GM12875 (cell line): ENCODE results near the gene JSRP1.

Source experiments
- H3K4me3 ChIP-seq: one replicate; pipeline ENCODE4 v1.5.1; 2011; ENCODE audit warnings: low read depth, low read length, control low read depth
- TF ChIP-seq, protein P1 (sequence below): IDR thresholded peaks from 2 replicates; pipeline ENCODE4 v1.5.1; 2011; ENCODE audit warnings: low read depth, mild to moderate bottlenecking, control low read depth, inconsistent platforms, low read length, moderate library complexity, borderline replicate concordance; ENCODE audit not compliant: insufficient read depth

The JSRP1 gene

DNA sequence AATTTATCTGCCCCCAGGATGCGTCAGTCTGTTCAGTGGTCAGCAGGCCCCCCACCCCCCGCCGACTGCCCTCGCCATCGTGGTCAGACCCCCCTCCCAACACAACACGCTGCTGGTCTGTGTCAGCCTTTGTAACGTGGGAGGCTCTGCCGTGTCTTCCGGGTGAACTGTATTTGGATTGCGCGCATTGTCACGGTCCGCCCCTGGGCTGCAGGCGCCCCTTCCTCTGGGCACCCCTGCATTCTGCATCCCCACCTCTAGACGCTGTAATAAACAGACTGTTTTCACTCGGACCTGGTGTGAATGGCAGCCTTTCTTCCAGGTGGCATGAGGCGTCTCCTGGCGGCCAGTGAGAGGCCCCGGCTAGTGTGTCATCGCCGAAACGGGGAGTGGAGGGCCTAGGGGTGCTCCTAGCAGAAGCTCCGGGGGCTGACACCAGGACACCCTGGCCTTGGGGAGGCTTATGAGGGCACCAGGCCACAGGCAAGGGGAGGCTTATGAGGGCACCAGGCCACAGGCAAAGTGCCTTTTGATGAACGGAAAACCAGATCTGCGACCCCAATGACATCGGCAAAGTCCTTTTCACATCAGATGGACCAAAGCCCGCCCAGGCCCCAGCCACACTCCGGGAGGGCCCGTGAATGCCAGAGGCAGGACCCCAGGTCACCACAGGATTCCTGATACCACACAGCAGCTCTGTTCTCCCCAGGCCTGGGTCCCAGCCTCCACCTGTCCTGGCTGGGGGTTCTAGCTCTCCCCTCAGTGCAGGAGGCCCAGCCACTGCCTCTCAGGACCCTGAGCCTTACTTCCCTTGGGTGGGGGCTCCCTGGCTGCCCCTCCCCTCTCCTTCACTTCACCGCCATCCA lies 23.7 kb downstream of the JSRP1 start:
- H3K4me3 ChIP-seq = no peak overlapping the region
- TF ChIP-seq, protein P1, sequence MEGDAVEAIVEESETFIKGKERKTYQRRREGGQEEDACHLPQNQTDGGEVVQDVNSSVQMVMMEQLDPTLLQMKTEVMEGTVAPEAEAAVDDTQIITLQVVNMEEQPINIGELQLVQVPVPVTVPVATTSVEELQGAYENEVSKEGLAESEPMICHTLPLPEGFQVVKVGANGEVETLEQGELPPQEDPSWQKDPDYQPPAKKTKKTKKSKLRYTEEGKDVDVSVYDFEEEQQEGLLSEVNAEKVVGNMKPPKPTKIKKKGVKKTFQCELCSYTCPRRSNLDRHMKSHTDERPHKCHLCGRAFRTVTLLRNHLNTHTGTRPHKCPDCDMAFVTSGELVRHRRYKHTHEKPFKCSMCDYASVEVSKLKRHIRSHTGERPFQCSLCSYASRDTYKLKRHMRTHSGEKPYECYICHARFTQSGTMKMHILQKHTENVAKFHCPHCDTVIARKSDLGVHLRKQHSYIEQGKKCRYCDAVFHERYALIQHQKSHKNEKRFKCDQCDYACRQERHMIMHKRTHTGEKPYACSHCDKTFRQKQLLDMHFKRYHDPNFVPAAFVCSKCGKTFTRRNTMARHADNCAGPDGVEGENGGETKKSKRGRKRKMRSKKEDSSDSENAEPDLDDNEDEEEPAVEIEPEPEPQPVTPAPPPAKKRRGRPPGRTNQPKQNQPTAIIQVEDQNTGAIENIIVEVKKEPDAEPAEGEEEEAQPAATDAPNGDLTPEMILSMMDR = no peak

DNA sequence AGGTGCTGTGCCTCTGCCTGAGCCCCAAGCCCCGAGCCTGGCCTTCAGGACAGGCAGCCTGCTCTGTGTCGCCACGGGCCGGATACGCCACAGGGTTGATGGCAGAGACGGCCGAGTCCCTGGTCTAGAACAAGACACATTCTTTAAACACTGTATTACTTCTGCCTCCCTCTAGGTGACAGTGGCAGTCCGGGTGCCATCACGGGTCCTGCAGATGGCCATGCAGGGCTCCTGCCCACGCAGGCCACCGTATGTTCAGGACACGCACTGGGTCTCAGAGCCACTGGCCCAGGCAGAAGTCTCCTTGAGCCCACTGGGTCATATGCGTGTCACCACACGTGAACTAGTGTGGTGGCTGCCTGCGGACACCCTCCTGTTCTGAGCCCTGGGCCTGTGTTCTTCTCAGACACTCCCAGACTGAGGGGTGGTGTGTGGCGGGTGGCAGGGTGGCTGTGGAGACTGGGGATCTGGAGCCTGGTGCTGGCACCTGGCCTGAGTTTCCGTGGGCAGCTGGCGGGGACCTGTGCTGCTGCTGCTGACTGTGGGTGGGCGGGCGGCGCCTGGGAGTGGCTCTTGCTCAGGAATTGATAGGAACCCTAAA lies 24.5 kb downstream of the JSRP1 start:
- TF ChIP-seq, protein P1 = no peak
- H3K4me3 ChIP-seq = no peak overlapping the region

DNA sequence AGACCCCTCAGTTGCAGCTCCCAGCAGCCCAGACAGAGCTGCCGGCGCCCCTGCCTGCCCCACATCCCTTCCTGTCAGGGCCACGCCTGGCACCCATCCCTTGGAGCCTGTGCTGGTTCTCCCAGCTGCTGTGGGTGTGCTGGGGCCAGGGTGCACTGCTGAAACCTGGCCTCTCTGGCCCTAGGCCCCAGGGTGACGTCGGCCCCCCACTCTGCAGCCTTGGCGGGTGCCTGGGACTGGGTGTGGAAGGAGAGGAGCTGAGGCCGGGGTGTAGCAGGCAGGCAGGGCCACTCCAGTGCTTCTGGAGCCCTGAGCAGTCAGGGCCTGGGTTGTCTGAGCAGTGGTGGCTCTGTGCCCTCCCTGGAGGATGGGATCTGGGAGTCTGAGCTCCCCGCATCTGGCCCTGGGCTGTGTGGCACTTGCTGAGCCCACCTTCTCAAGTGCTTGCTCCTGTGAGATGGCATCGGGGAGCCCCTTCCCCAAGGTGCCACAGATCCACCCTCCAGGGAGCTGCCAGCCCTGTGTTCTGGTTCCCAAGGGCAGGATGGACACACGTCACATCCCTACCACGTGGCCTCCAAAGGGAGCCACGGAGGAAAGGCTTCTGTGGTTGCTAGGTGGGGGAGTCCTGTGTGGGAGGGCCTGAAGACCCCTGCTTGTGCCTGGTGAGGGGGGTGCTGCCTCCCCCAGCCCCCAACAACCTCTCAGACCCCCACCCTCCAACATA lies 25.2 kb downstream of the JSRP1 start:
- TF ChIP-seq, protein P1 = no peak
- no peak overlapping the region for H3K4me3 ChIP-seq

DNA sequence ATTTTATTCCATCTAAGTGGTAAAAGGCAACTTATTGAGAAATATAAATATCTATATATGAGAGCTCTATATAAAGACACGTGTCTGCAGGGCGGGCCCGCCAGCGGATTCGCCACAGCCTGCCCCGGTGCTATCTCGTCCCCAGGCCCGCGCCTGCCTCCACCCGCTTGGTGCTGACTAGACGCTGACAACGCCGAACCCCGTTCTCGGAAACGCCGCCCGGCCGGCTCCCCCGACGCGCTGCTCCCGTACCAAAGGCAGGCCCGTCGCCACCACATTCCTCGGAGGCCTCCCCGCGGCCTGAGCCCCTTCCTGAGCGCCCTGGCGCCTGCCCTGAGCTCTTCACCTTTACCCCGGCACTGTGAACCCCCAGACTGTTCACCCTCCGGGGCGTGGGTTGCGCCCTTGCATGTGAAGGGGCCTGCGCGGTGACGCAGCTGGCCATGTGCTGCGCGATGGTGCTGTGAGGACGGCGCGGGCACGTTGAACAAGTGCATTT lies 26.1 kb downstream of the JSRP1 start:
- no peak overlapping the region for H3K4me3 ChIP-seq

DNA sequence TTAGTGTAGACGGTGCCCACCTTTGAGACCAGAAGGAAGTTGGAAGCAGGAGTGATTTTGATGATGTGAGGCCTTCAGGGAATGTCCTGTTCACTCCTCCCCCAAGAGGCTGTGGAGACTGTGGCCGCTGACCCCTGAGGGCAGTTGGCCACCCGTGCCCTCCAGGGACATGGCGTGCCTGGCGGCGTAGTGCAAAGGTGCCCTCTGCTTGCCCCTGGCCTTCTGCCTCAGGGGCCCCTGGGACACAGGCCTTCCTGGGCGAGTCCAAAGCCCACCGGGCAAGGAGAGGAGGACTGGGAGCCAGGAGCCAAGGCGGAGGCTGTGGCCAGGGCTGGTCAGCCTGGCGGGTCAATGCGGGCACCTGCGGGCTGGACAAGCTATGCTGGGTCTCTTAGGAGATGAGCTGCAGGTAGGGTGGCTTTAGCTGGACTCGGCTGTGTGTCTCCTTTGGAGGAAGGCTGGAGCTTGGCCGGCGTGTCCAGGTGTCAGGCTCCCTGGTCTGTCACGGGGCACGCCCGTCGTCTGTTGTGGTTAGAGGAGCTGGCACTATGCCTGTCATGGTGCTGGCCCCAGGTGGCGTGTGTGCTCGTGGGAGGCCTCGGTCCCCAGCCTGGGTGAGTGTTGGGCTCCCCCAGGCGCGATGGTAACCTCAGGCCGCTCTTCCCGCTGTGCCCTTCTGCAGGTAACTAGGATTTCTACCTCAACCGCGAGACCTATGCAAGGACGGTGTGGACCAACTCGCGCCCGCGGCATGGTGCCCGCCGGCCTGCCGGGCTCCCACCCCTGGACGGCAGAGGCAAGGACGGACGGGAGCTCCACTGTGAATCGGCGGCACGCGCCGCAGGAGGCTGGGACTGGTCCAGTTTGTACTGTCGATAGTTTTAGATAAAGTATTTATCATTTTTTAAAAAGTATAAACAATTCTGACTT lies 26.8 kb downstream of the JSRP1 start:
- TF ChIP-seq, protein P1 = no peak
- no peak overlapping the region for H3K4me3 ChIP-seq

More for the DNA sequence above, 26.1 kb downstream of the JSRP1 start:
- TF ChIP-seq, protein P1 = no peak

- H3K4me3 ChIP-seq = no peak overlapping the region
- TF ChIP-seq, protein P1 = no peak
Measured at GRCh38 chr19:2228157-2229030, 27.8 kb downstream of the JSRP1 start.
